OCI-LY7 (cell line): ENCODE results near the gene TAF1B. TPM values are rescaled to one million over a fixed set of nuclear protein-coding genes. Genes with fewer than 3 reads are reported as not detected.

Source experiments
- BruUV-seq: library from RNA; stranded (reverse); fragments of 400-500 nt; replicated peaks from 2 replicates; lab custom pipeline; 2021; lab: Mats Ljungman, UMichigan
- CTCF ChIA-PET: fragments of 300-600 bp; sonication (Branson Sonifier 250); formaldehyde crosslinking; loops from one replicate; lab custom pipeline; 2022; ENCODE audit warnings: antibody characterized with exemption; ENCODE audit not compliant: unreplicated experiment; lab: Charles Lee
- POLR2A ChIA-PET: fragments of 300-600 bp; sonication (Branson Sonifier 250); formaldehyde crosslinking; loops from one replicate; lab custom pipeline; 2022; ENCODE audit warnings: antibody characterized with exemption; lab: Charles Lee
- DNase-seq: peaks from one replicate; pipeline ENCODE4 v3.0.0-alpha.2; 2015; ENCODE audit warnings: low spot score
- H2AFZ ChIP-seq: fragments of 200-600 bp; sonication (generic), shearing (Covaris generic); 2 replicates; pipeline ENCODE4 v1.6.1; 2014; ENCODE audit warnings: mild to moderate bottlenecking, antibody characterized with exemption, low read length, moderate library complexity
- H3K27ac ChIP-seq: fragments of 200-600 bp; sonication (generic); 2 replicates; pipeline ENCODE4 v1.5.1; 2014; ENCODE audit warnings: mixed run types, low read depth, mild to moderate bottlenecking, moderate library complexity, low read length, inconsistent platforms; ENCODE audit not compliant: poor library complexity, severe bottlenecking
- H3K36me3 ChIP-seq: fragments of 200-600 bp; sonication (generic); 2 replicates; pipeline ENCODE4 v1.6.1; 2014; ENCODE audit warnings: mild to moderate bottlenecking, antibody characterized with exemption, low read length, moderate library complexity, mixed read lengths; ENCODE audit not compliant: insufficient read depth
- H3K4me1 ChIP-seq: fragments of 200-600 bp; sonication (generic); 2 replicates; pipeline ENCODE4 v1.5.1; 2014; ENCODE audit warnings: mild to moderate bottlenecking, low read length; ENCODE audit not compliant: insufficient read depth, poor library complexity, severe bottlenecking
- H3K4me2 ChIP-seq: fragments of 200-600 bp; sonication (generic); 2 replicates; pipeline ENCODE4 v1.6.1; 2014; ENCODE audit warnings: mild to moderate bottlenecking, low read length
- H3K4me3 ChIP-seq: fragments of 200-600 bp; sonication (generic); 2 replicates; pipeline ENCODE4 v1.5.1; 2014; ENCODE audit warnings: mild to moderate bottlenecking, low read depth, low read length; ENCODE audit not compliant: poor library complexity, severe bottlenecking
- H3K79me2 ChIP-seq: fragments of 200-600 bp; sonication (generic); 2 replicates; pipeline ENCODE4 v1.6.1; 2016; ENCODE audit warnings: low read depth, mild to moderate bottlenecking, low read length, moderate library complexity, mixed read lengths; ENCODE audit not compliant: insufficient read depth
- H3K9me2 ChIP-seq: fragments of 200-600 bp; sonication (generic); 2 replicates; pipeline ENCODE4 v1.6.1; 2016; ENCODE audit warnings: mild to moderate bottlenecking, low read length, mixed read lengths; ENCODE audit not compliant: insufficient read depth
- H3K9me3 ChIP-seq: fragments of 200-600 bp; sonication (generic); 2 replicates; pipeline ENCODE4 v1.6.1; 2014; ENCODE audit warnings: mild to moderate bottlenecking, mixed run types, low read length, mixed read lengths
- H4K20me1 ChIP-seq: fragments of 200-600 bp; sonication (generic); 2 replicates; pipeline ENCODE4 v1.6.1; 2014; ENCODE audit warnings: mild to moderate bottlenecking, antibody characterized with exemption, low read length, moderate library complexity, mixed read lengths; ENCODE audit not compliant: insufficient read depth
- EZH2phosphoT487 ChIP-seq: fragments of 200-600 bp; sonication (generic); IDR thresholded peaks from 2 replicates; pipeline ENCODE4 v1.6.1; 2018; ENCODE audit warnings: low read depth, borderline replicate concordance, mild to moderate bottlenecking, mixed run types, antibody characterized with exemption, low read length, moderate library complexity, mixed read lengths
- intact Hi-C: fragments of 100-400 bp; cut with micrococcal nuclease; formaldehyde crosslinking; loops from one replicate; pipeline ENCODE4 v1.10.0; 2022; ENCODE audit not compliant: unreplicated experiment
- total RNA-seq, 2 experiments: library from RNA; depleted of rRNA in 1 of 2; stranded (reverse); fragments of >200 nt in 1 of 2; shearing (Covaris generic) in 1 of 2; gene quantifications; 2 replicates each; pipeline ENCODE4 v1.2.3, GENCODE V29; 2014 to 2022
- TF ChIP-seq, protein P1 (sequence below): fragments of 200-600 bp; sonication (generic); conservative IDR thresholded peaks from 2 replicates; pipeline ENCODE4 v1.5.1; 2014; ENCODE audit warnings: mild to moderate bottlenecking, antibody characterized with exemption, low read length, moderate library complexity, mixed read lengths

TAF1B gene
- total RNA-seq, 2 experiments from 2014 or later = 25.1 to 35.3 TPM

- no peaks in the 10 kb centered on the region for H3K9me2 ChIP-seq
- intact Hi-C loops = no loop called here
- TF ChIP-seq EZH2phosphoT487 = no peak
- TF ChIP-seq, protein P1, sequence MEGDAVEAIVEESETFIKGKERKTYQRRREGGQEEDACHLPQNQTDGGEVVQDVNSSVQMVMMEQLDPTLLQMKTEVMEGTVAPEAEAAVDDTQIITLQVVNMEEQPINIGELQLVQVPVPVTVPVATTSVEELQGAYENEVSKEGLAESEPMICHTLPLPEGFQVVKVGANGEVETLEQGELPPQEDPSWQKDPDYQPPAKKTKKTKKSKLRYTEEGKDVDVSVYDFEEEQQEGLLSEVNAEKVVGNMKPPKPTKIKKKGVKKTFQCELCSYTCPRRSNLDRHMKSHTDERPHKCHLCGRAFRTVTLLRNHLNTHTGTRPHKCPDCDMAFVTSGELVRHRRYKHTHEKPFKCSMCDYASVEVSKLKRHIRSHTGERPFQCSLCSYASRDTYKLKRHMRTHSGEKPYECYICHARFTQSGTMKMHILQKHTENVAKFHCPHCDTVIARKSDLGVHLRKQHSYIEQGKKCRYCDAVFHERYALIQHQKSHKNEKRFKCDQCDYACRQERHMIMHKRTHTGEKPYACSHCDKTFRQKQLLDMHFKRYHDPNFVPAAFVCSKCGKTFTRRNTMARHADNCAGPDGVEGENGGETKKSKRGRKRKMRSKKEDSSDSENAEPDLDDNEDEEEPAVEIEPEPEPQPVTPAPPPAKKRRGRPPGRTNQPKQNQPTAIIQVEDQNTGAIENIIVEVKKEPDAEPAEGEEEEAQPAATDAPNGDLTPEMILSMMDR = no peak
- no peak overlapping the region for H3K27ac ChIP-seq
- ChIA-PET CTCF (no interaction called here), POLR2A (no interaction called here)
- DNase-seq = no peak
- no peak overlapping the region for H3K4me2 ChIP-seq
- H4K20me1 ChIP-seq = no peaks in the 10 kb centered on the region; the same call in 1 of the 2 replicates
- no peaks in the 10 kb centered on the region for H3K4me1 ChIP-seq
- no peaks in the 10 kb centered on the region for H3K9me3 ChIP-seq
- peaks cover 53% of the 10 kb centered on the region for H3K36me3 ChIP-seq
- no peaks in the 10 kb centered on the region; the same call in 1 of the 2 replicates for H3K79me2 ChIP-seq
- H3K4me3 ChIP-seq = no peak overlapping the region
- no TSS peak for BruUV-seq
- H2AFZ ChIP-seq = no peak overlapping the region
These were observed 65.8 kb downstream of the TAF1B start for GRCh38 chr2:9909106-9909505.

DNA sequence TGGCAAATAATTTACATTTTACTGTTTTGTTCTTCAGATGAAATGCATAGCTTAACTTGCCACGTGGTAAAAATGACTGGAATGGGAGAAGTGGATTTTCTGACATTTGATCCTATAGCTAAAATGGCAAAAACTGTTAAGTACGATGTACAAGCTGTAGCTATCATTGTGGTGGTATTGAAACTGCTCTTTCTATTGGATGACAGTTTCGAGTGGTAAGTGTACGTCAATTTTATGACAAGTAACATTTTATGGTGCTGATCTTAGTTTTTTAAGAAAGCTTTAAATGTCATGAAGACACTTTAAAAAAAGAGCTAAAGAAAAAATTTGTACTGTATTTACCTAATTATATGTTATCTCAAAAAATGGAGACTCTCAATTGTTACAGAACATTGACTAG is 67.4 kb downstream of the TAF1B start:
- H3K9me2 ChIP-seq = no peaks in the 10 kb centered on the region
- POLR2A ChIA-PET = interaction anchor here (0.6 to 1.3 kb wide), 5 partner anchors 9 to 254 kb away, joined by 3 to 6 read pairs (median 4); no protein-coding TSS in a partner anchor
- BruUV-seq = no TSS peak

GRCh38 chr2:9912468-9912867 is 69.2 kb downstream of the TAF1B start:
- no peak for DNase-seq
- no peak overlapping the region for H2AFZ ChIP-seq
- TF ChIP-seq EZH2phosphoT487 = no peak
- TF ChIP-seq, protein P1 = no peak
- H3K4me1 ChIP-seq = no peaks in the 10 kb centered on the region
- H3K4me3 ChIP-seq = no peak overlapping the region
- ChIA-PET CTCF (no interaction called here), POLR2A (no interaction called here)
- BruUV-seq = no TSS peak
- no peak overlapping the region for H3K4me2 ChIP-seq
- peaks cover 63% of the 10 kb centered on the region for H3K36me3 ChIP-seq
- intact Hi-C loops = no loop called here
- H3K9me3 ChIP-seq = no peaks in the 10 kb centered on the region
- no peaks in the 10 kb centered on the region for H4K20me1 ChIP-seq
- no peaks in the 10 kb centered on the region for H3K9me2 ChIP-seq
- no peaks in the 10 kb centered on the region for H3K79me2 ChIP-seq
- no peak overlapping the region for H3K27ac ChIP-seq

More for the DNA sequence above, 67.4 kb downstream of the TAF1B start:
- no peaks in the 10 kb centered on the region for H3K4me1 ChIP-seq
- no peaks in the 10 kb centered on the region; the same call in 1 of the 2 replicates for H4K20me1 ChIP-seq
- no peak overlapping the region for H3K4me2 ChIP-seq
- no peak overlapping the region for H3K4me3 ChIP-seq
- no peak for DNase-seq
- no peak overlapping the region for H2AFZ ChIP-seq
- CTCF ChIA-PET = interaction anchor here (1.5 kb wide), 1 partner anchor 142 kb away, joined by 3 read pairs; no protein-coding TSS in a partner anchor
- H3K79me2 ChIP-seq = no peaks in the 10 kb centered on the region; the same call in 1 of the 2 replicates
- peaks cover 59% of the 10 kb centered on the region for H3K36me3 ChIP-seq
- intact Hi-C loops = no loop called here
- H3K27ac ChIP-seq = no peak overlapping the region
- H3K9me3 ChIP-seq = no peaks in the 10 kb centered on the region
- no peak for TF ChIP-seq EZH2phosphoT487
- TF ChIP-seq, protein P1 = no peak
